Endothelial cell of umbilical vein (primary cell): ENCODE measurements around the gene DDX42. TPM values are rescaled to one million over a fixed set of nuclear protein-coding genes. Genes with fewer than 3 reads are reported as not detected.

Experiments
- BruUV-seq: library from RNA; stranded (reverse); fragments of 400-500 nt; replicated peaks from 2 replicates; lab custom pipeline; 2021; lab: Mats Ljungman, UMichigan
- CTCF ChIA-PET: fragments of 300-600, 350-600 bp; sonication (Branson Sonifier 250); formaldehyde crosslinking; loops from one replicate; lab custom pipeline; 2021; ENCODE audit warnings: antibody characterized with exemption, inconsistent platforms; lab: Charles Lee
- POLR2A ChIA-PET: fragments of 300-600, 350-600 bp; sonication (Branson Sonifier 250); formaldehyde crosslinking; loops from one replicate; lab custom pipeline; 2021; ENCODE audit warnings: antibody characterized with exemption, inconsistent platforms; lab: Charles Lee
- DNase-seq: peaks from one replicate; pipeline ENCODE4 v3.0.0-alpha.2; 2011; ENCODE audit warnings: low read depth, low spot score
- FAIRE-seq: peaks from 2 replicates; lab custom pipeline; 2011; peaks lifted over from hg19 to GRCh38; lab: Jason Lieb, UNC
- H2AFZ ChIP-seq: 2 replicates; pipeline ENCODE4 v1.6.0; 2012; ENCODE audit warnings: low read depth, low read length, control low read depth, inconsistent platforms
- H3K27ac ChIP-seq: 2 replicates; pipeline ENCODE4 v1.5.1; 2011; ENCODE audit warnings: low read depth, mild to moderate bottlenecking, control low read depth, low read length, moderate library complexity; ENCODE audit not compliant: insufficient read depth
- H3K27me3 ChIP-seq, 2 experiments: 2 replicates each; pipeline versions ENCODE4 v1.6.0 to v1.6.1; 2011; ENCODE audit warnings: low read length in 2 of 2, mixed read lengths in 1 of 2; ENCODE audit not compliant: control insufficient read depth in 2 of 2, insufficient read depth in 2 of 2
- H3K36me3 ChIP-seq, 2 experiments: 2 replicates in 1 of 2; 3 replicates in 1 of 2; pipeline ENCODE4 v1.5.1; 2011; ENCODE audit warnings: low read length in 2 of 2, mild to moderate bottlenecking in 1 of 2, moderate library complexity in 1 of 2; ENCODE audit not compliant: control insufficient read depth in 2 of 2, insufficient read depth in 2 of 2; ENCODE audit errors: extremely low read depth in 1 of 2
- H3K4me1 ChIP-seq: 3 replicates; pipeline ENCODE4 v1.5.1; 2011; ENCODE audit warnings: mild to moderate bottlenecking, low read length; ENCODE audit not compliant: control insufficient read depth, insufficient read depth; ENCODE audit errors: extremely low read depth
- H3K4me2 ChIP-seq: 2 replicates; pipeline ENCODE4 v1.6.1; 2011; ENCODE audit warnings: low read length, control low read depth, mixed read lengths; ENCODE audit not compliant: insufficient read depth
- H3K4me3 ChIP-seq, 3 experiments: fragments of 200-600 bp in 1 of 3; sonication (generic), shearing (Covaris generic) in 1 of 3; replicated peaks in 1 of 3; 2 replicates each; pipeline ENCODE4 v1.5.1; 2011 to 2016; ENCODE audit warnings: control low read depth in 3 of 3, low read length in 3 of 3, mild to moderate bottlenecking in 2 of 3, inconsistent platforms in 1 of 3, low read depth in 1 of 3, moderate library complexity in 1 of 3; ENCODE audit not compliant: insufficient read depth in 1 of 3
- H3K79me2 ChIP-seq: 2 replicates; pipeline ENCODE4 v1.6.0; 2012; ENCODE audit warnings: low read length, inconsistent platforms; ENCODE audit not compliant: control insufficient read depth, insufficient read depth
- H3K9ac ChIP-seq: replicated peaks from 2 replicates; pipeline ENCODE3; 2011; ENCODE audit warnings: low read length, control low read depth; ENCODE audit not compliant: insufficient read depth; ENCODE audit errors: extremely low read depth
- H3K9me1 ChIP-seq: replicated peaks from 3 replicates; pipeline ENCODE4 v1.6.0; 2011; ENCODE audit warnings: mild to moderate bottlenecking, low read length; ENCODE audit not compliant: control insufficient read depth, insufficient read depth; ENCODE audit errors: extremely low read depth
- H3K9me3 ChIP-seq: replicated peaks from 2 replicates; pipeline ENCODE4 v1.5.1; 2012; ENCODE audit warnings: low read length, inconsistent platforms; ENCODE audit not compliant: control insufficient read depth, insufficient read depth
- H4K20me1 ChIP-seq: replicated peaks from 2 replicates; pipeline ENCODE3; 2011; ENCODE audit warnings: mild to moderate bottlenecking, low read length; ENCODE audit not compliant: control insufficient read depth, insufficient read depth; ENCODE audit errors: extremely low read depth
- CTCF ChIP-seq, 2 donors: IDR thresholded peaks; 1 replicate in 1 of 2; 2 replicates in 1 of 2; pipeline ENCODE4 v1.5.1; 2011; ENCODE audit warnings: low read length in 2 of 2, mild to moderate bottlenecking in 2 of 2, moderate library complexity in 2 of 2, control low read depth in 1 of 2, inconsistent platforms in 1 of 2, low read depth in 1 of 2; ENCODE audit not compliant: insufficient read depth in 1 of 2; ENCODE audit errors: extremely low read depth in 1 of 2
- EZH2 ChIP-seq: IDR thresholded peaks from 2 replicates; pipeline ENCODE4 v1.6.1; 2012; ENCODE audit warnings: borderline replicate concordance, low read depth, mild to moderate bottlenecking, moderate library complexity, low read length, inconsistent platforms; ENCODE audit not compliant: severe bottlenecking
- FOS ChIP-seq: IDR thresholded peaks from 2 replicates; pipeline ENCODE4 v1.6.1; 2011; ENCODE audit warnings: mild to moderate bottlenecking, low read length, moderate library complexity, borderline replicate concordance; ENCODE audit not compliant: insufficient read depth
- GATA2 ChIP-seq: IDR thresholded peaks from 2 replicates; pipeline ENCODE4 v1.7.0; 2011; ENCODE audit warnings: low read depth, mild to moderate bottlenecking, moderate library complexity, mixed read lengths, low read length; ENCODE audit not compliant: insufficient read length, insufficient read depth
- JUN ChIP-seq: IDR thresholded peaks from 2 replicates; pipeline ENCODE4 v1.6.1; 2011; ENCODE audit warnings: borderline replicate concordance, low read depth; ENCODE audit not compliant: insufficient read length, insufficient read depth
- MAX ChIP-seq: IDR thresholded peaks from 2 replicates; pipeline ENCODE4 v1.6.1; 2011; ENCODE audit not compliant: insufficient read depth, insufficient read length
- MYC ChIP-seq: IDR thresholded peaks from one replicate; pipeline ENCODE4 v1.6.1; 2011; ENCODE audit warnings: mild to moderate bottlenecking, low read depth, low read length
- POLR2A ChIP-seq: IDR thresholded peaks from 2 replicates; pipeline ENCODE4 v1.6.1; 2012; ENCODE audit warnings: low read depth, mild to moderate bottlenecking, control low read depth, low read length
- POLR2AphosphoS5 ChIP-seq: IDR thresholded peaks from 2 replicates; pipeline ENCODE4 v1.6.1; 2012; ENCODE audit warnings: low read depth, mild to moderate bottlenecking, control low read depth, low read length, moderate library complexity; ENCODE audit not compliant: insufficient read depth
- dilution Hi-C: fragments of 300-500 bp; cut with MboI; formaldehyde crosslinking; loops from one replicate; pipeline ENCODE4 v1.15.0; 2019; ENCODE audit warnings: low sequenced_read_pairs; ENCODE audit not compliant: extremely low pct_ligation_motif_present
- intact Hi-C: fragments of 100-400 bp; cut with micrococcal nuclease; formaldehyde crosslinking; loops from one replicate; pipeline ENCODE4 v1.10.0; 2022
- polyA plus RNA-seq, 4 experiments: library from polyadenylated mRNA; depleted of rRNA in 3 of 4; stranded (reverse) in 3 of 4; unstranded in 1 of 4; fragments of >200 nt; gene quantifications; 2 replicates each; pipeline versions ENCODE4 v1.2.1 to v1.2.3, GENCODE V29; 2011 to 2012; ENCODE audit warnings: missing spikeins in 1 of 4
- total RNA-seq: library from RNA; stranded (reverse); gene quantifications from 2 replicates; pipeline ENCODE4 v1.2.3, GENCODE V29; 2021

DDX42 gene
- total and polyA plus RNA-seq, 2 donors (not counting 3 experiments of a cell fraction or from before 2014, with no cell fraction given), result 48.1 to 124 TPM

GRCh38 chr17:63823659-63824331 is 49.8 kb downstream of the DDX42 start:
- peaks cover 35% of the 10 kb centered on the region for H3K79me2 ChIP-seq

More at GRCh38 chr17:63823659-63824331, 49.8 kb downstream of the DDX42 start:
- intact Hi-C loops, result loop anchor here (10.0 kb wide), 1 partner anchor 1249 kb away; no protein-coding TSS in a partner anchor
- Histone ChIP-seq H3K4me1 (peaks cover 19% of the 10 kb centered on the region), H3K9me1 (no peaks in the 10 kb centered on the region), H2AFZ (no peak overlapping the region), H4K20me1 (no peaks in the 10 kb centered on the region), H3K9ac (no peak overlapping the region), H3K36me3 (peaks cover 44 to 50% of the 10 kb centered on the region in 2 experiments), H3K4me3 (no peak overlapping the region), H3K27ac (no peak overlapping the region), H3K4me2 (no peak overlapping the region), H3K27me3 (no peaks in the 10 kb centered on the region), H3K9me3 (no peaks in the 10 kb centered on the region)
- dilution Hi-C loops, result no loop called here
- TF ChIP-seq JUN (no peak), FOS (no peak), POLR2A (no peak), POLR2AphosphoS5 (no peak), GATA2 (no peak), CTCF (IDR thresholded peaks at IDR 0.05; ENCODE audit: extremely low read depth in 1 of 2, insufficient read depth in 1 of 2, low read depth in 1 of 2, low read length in 2 of 2) (no peak), EZH2 (no peak), MAX (no peak), MYC (no peak)
- POLR2A ChIA-PET, result no interaction called here
- CTCF ChIA-PET, result interaction anchor here (0.9 kb wide), 1 partner anchor 11 kb away, joined by 3 read pairs; no protein-coding TSS in a partner anchor
- BruUV-seq, result no TSS peak
- no peak for FAIRE-seq
- no peak for DNase-seq
